Dedifferentiated amniotic fluid mesenchymal stem cell (primary cell): ENCODE results near the gene DMAC2L.
"Not testable (repeated sequence)": the region's sequence is repeated elsewhere in the genome, so short reads cannot be mapped to it uniquely, and the experiment has no call there.

Experiments used
- DNase-seq: peaks from one replicate; pipeline ENCODE4 v3.0.0-alpha.2; 2016; ENCODE audit errors: extremely low spot score

Gene DMAC2L

GRCh38 chr14:50354527-50354926, 42.4 kb downstream of the DMAC2L start:
- DNase-seq: no peak

DNA sequence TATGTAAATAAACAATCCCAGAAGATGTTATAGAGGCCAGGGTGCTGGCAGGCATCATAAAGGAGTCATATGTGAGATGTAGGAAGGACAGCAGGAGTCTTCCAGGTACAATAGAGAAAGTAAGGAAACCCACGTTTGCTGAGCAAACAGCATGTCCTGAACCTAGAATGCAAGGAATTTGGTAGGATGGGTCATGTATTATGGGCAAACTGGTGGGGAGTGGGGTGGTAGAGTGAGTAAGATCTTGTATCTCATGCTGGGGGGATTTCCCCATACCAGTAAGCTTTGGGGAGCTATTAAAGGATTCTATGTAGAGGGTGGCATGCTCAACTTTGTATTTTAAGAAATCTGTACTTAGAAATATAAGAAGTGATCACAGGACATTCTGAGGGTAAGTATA, 43.6 kb downstream of the DMAC2L start:
- no peak for DNase-seq

DNA sequence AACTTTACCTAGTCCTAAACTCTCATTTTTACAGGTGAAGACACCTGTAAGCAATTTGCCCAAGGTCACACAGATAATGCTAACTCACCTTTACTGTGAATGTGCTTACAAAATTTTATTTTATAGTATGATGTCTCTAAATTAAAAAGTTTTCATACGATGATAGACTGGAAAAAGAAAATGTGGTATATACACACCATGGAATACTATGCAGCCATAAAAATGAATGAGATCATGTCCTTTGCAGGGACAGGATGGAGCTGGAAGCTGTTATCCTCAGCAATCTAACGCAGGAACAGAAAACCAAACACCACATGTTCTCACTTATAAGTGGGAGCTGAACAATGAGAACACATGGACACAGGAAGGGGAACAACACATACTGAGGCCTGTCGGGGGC, 44.2 kb downstream of the DMAC2L start:
- not testable (repeated sequence) for DNase-seq

DNA sequence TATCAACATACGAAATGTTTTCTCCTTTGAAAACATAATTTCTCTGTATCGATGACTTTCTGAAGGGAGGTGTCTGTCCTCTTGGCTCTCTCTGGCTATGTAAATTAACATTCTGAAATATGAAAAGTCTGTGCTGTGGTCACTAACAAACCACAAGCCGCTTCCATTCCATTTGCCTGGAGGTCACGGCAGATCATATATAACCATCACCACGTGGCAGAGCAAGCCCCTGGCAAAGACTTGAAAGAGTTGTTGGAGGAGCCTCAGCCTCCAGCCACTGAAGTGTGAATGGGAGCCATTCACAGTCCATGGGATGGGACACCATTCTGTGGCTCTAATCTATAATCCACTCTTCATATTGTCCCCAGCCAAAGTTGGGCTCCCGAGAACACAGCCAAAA, 45.0 kb downstream of the DMAC2L start:
- no peak for DNase-seq

DNA sequence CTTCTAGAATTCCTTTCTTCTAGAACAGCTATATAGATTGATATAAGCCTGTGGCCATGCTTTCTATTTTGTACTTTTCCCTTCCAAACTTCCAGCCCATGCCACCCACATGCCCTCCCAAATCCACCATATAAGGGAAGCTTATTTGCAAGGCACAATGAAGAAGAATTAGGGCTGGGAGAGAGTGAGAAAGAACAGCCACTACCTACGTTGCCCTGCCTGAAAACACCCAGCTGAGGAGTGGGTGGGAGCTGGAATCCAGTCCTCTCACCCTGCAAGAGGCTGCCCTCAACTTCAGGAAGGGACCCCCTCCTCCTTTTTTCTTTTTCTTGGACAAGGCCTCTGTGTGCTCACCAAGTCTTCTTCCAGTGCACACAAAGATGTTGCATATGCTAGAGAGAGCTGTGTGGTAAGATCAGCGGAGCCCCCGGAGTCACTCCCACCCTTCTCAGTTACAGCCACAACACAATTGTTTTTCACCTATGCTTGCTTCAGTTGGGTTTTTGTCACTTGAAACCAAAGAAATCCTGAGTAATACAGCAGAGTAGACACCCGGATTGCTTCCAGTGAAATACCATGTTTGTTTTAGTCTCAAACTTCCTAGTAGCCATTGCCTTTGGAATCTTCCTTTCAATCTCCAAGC, 45.8 kb downstream of the DMAC2L start:
- DNase-seq: no peak

DNA sequence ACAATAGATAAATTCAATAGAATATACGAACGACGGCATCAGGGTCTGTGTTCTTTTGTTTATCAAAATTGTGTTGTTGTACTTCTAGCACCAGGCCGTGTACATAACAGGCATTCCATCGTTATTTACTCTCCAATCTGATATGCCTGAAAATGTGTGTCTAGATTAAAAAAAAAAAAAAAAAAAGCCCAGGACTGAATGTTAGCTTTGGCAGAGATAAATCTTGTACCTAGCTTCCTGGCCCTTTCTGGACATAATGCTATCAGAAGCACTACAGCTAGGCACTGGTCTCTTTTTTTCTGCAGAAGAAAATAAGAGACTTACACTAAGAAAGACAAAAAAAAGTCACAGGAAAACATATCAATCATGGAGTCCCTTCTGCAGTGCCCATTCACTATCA, 47.5 kb downstream of the DMAC2L start:
- DNase-seq: no peak

- DNase-seq: no peak
Measured at GRCh38 chr14:50360093-50360492, 48.0 kb downstream of the DMAC2L start.

GRCh38 chr14:50360851-50361250, 48.7 kb downstream of the DMAC2L start:
- DNase-seq: no peak

- DNase-seq: not testable (repeated sequence)
Measured at GRCh38 chr14:50361473-50362403, 49.6 kb downstream of the DMAC2L start.

DNA sequence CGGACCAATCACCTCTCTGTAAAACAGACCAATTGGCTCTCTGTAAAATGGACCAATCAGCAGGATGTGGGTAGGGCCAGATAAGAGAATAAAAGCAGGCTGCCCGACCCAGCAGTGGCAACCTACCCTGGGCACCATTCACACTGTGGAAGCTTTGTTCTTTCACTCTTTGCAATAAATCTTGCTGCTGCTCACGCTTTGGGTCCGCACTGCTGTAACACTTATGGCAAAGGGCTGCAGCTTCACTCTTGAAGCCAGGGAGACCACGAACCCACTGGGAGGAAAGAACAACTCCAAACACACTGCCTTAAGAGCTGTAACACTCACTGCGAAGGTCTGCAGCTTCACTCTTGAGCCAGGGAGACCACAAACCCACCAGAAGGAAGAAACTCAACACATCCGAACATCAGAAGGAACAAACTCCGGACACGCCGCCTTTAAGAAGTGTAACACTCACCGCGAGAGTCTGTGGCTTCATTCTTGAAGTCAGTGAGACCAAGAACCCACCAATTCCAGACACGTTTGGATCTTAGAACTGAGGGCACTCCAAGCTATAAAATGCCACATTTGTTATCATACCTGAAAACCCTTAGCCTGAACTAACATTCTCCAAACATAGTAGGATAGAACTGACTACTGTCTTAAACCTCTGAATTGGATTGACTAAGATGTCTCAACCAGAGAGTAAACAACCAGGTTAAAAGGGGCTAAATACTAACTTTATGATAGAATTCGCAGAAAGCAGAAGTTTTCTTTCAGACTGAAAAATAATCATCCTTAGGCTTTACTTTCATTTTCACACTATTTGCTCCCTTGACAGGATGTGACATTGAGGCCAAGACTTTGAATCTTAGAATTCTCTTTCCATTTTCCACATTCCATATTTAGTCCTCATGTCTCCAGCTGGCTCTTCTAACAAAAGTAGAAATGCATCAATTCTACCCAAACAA, 50.9 kb downstream of the DMAC2L start:
- no peak for DNase-seq

DNA sequence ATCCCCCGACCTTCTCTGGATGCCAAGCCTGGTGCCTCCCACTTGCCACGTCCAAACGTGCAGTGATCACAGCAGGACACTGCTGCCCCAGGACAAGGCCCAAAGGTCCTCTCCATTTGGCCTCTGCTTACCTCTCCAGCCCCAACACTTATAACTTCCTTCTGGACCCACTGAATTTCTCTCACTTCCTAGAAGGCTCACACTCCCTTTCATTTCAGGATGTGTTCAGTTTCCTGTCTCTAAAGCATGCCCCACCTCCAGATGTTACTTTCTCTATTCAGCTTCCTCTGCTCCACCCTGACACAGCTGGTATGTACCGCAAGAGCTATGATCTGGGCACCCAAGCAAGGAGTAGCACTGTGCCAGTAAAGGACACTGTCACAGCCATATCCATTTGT, 51.6 kb downstream of the DMAC2L start:
- no peak for DNase-seq

DNA sequence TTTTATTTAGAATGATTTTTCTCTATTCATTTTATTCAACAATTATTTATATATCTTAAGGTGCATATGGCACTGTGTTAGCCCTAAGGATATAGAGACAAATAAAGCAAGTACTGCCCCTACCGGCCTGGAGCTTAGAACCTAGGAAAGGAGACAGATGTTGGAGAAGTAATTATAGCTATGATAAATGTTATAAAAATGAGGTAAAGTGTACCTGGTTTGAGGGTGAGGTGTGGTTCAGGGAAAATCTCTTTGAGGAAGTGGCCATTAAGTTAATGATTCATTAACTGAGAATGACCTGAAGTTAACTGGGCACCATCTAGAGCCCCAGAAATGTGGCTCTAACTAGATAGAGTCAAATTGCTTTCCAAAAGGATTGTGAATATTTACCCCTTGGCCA, 52.7 kb downstream of the DMAC2L start:
- DNase-seq: no peak

DNA sequence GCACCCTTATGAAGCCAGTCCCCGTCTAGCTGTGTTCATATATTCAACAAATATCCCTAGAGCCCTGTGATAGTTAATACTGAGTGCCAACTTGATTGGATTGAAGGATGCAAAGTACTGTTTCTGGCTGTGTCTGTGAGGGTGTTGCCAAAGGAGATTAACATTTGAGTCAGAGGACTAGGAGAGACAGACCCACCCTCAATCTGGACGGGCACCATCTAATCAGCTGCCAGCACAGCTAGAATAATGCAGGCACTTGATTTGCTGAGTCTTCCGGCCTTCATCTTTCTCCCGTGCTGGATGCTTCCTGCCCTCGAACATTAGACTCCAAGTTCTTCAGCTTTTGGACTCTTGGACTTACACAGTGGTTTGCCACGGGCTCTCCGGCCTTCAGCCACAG, 53.4 kb downstream of the DMAC2L start:
- DNase-seq: not testable (repeated sequence)

DNA sequence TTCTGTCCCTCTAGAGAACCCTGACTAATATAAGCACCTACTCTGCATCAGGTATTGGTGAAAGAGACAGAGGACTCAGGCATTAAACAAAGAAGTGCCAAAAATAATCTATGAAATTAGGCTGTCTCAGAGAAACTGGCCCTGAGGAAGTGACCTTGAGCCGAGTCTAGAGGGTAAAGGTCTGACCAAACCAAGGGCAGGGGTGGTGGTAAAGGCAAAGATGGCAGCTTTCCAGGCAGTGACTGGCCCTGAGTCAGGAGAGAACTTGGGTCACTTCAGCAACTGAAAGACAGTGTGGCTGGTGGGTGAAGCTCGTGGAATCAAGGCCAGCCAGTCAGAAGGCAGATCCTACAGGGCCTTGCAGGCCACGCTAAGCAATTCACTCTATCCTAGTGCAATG, 54.0 kb downstream of the DMAC2L start:
- no peak for DNase-seq

DNA sequence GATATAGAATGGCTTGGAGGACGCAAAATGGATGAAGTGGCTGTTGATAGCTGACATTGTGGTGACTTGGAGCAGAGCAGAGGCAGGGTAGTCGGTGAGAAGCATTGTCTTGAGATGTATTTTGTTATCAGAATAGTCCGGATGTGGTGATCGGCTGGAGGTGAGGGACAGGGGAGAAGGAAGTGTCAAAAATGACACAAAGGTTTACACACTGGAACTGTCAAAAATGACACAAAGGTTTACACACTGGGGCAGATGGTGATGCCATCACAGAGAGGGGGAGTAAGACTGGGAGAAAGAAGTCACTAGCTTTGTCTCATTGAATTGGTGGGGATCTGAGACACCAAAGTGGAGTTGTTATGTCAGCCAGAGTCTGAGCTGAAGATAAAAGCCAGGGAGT, 54.5 kb downstream of the DMAC2L start:
- DNase-seq: no peak

- DNase-seq: no peak
Measured at GRCh38 chr14:50371546-50371945, 59.4 kb downstream of the DMAC2L start.

- DNase-seq: no peak
Measured at GRCh38 chr14:50373959-50374358, 61.8 kb downstream of the DMAC2L start.

GRCh38 chr14:50375760-50376159, 63.6 kb downstream of the DMAC2L start:
- no peak for DNase-seq
